GM18526 (cell line): ENCODE results near the gene SMTNL1.

Source experiments
- POLR2A ChIP-seq: IDR thresholded peaks from 3 replicates; pipeline ENCODE4 v1.6.1; 2011; ENCODE audit not compliant: insufficient read length; ENCODE audit errors: extremely low read depth

SMTNL1 gene

DNA sequence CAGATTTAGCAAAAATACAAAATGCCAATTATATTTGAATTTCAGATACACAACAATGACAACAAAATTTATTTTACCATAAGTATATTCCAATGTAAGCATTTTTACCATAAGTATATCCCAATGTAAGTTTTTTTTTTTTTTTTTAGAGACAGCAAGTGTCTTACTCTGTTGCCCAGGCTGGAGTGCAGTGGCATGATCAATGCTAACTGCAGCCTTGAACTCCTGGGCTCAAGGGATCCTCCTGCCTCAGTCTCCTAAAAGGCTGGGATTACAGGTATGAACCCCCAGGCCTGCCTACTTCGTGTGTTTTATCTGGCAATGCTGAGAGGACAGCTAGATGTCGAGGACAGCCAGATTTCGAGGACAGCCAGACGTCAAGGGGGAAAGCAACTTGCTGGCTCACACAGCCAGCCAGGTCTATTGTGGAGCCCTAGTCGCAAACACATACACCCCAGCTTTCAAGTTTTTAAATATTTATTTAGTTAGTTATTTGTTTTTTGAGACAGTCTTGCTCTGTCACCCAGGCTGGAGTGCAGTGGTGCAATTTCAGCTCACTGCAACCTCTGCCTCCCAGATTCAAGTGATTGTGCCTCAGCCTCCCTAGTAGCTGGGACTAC, 59.0 kb downstream of the SMTNL1 start:
- TF ChIP-seq POLR2A: no peak

DNA sequence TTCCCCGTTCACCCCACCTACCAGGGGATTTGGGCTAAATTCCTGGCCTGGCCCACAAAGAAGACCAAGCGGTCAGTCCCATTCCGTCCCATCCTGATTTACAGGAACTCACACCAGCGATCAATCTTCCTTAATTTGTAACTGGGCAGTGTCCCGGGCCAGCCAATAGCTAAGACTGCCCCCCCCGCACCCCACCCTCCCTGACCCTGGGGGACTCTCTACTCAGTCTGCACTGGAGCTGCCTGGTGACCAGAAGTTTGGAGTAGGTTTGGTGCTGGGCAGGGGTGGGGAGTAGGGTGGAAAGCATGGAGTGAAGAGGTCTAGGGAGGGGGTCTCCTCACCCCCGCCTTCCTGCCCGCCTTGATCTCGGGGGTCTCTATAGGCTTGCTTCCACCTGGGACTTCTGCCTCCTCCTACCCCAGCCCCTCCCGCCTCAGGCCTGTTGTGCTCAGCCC, 60.1 kb downstream of the SMTNL1 start, which contains the start of gene SERPING1:
Gene SERPING1, plus strand, starts transcription at position 225 of the 455 bp plus-strand sequence. CDS start 586 bp downstream, outside the sequence.
- TF ChIP-seq POLR2A: no peak

DNA sequence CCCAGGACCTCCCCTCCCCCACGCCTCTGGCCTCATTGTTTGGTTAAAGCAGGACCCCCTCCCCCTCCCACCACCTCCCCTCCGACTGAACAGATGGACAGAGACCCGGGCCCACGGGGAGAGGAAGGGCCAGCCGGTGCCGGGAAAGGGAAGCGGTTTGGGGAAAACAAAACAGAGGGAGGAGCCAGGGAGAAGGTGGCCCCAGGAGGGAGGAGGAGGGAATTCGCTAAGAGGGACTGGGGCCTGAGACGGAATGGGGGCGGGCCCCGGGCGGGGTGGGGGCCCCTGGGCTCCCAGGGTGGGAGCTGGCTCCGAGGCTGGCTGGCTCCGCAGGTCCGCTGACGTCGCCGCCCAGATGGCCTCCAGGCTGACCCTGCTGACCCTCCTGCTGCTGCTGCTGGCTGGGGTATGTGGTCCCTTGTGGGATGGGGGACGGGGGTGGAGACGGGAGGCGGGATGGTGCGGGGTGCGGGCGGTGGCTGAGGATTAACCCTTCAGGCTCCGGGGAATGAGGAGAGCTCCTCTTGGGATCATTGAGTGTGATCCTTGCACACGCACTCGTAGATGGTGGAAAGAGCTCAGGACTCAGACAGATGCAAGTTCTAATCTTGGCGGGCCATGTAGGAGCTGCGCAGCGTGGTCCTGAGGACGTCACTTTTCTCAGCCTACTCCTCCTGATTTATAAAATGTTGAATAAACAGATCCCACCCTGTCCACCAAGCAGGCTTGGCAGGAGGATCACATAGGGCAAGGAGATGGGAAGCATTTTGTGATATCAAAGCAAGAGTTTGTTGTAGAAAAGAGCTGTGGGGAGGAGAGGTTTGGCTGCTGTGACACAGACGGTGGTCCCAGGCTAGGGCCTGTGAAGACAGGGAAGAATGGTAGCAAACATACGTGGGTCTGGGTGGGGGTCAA, 60.8 kb downstream of the SMTNL1 start:
- TF ChIP-seq POLR2A: no peak

DNA sequence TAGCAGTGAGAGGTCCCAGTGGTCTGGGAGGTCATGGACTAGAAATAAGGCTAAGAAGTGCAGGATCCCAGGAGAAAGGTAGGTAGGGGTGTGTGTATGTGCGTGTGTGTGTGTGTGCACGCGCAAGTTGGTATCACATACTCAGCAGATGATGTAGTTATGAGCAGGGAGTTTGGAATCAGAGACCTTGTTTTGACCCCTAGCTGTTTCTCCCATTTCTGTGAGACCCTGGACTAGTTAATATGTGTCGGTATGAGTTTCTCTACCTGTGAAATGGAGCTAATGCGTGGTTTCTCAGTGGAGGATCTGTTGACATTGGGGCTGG, 61.4 kb downstream of the SMTNL1 start:
- TF ChIP-seq POLR2A: no peak

GRCh38 chr11:57599381-57599780, 62.0 kb downstream of the SMTNL1 start:
- TF ChIP-seq POLR2A: no peak
